ENCODE measurements around the gene SNED1. TPM values are rescaled to one million over a fixed set of nuclear protein-coding genes. Genes with fewer than 3 reads are reported as not detected.

The SNED1 gene
- total and polyA plus RNA-seq, 2 experiments from 2014 or later: 6.1 to 29.4 TPM

DNA sequence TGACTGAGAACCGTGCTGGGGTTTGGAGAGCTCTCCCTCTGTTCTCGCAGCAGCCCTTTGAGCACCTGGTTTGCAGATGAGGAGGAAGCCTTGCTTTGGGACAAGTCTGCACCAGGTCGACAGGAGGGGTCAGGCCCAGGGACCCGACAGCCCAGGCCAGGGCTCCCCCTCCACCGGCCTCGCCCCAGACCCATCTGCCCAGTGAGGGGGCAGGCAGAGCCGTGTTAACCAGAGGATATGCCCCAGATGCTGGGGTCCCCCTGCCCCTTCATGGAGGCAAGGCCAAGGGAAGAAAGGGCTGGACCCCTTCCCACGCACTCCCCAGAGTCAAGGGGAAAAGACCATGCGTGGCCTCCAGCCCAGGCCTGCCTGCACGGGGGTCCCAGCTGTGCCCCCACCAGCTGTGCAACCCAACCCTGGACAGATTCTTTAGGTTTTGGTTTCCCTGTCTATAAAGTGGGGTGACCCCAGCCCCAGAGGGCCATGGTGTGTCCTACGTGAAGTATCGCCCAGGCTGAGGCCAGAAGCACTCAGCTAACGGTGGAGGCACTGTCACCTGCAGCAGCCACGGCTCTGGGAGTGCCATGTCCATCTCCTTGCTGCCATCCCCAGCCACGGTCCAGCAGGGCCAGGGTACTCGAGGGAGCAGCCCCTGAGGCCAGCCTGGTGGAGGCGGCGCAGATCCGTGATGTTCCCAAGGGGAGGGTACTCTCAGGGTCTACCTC is 4.8 kb upstream of the SNED1 start:
- Histone ChIP-seq H3K9me2 (ENCODE audit: insufficient read depth) (no peaks in the 10 kb centered on the region), H3K9me3 (ENCODE audit: low read depth) (no peaks in the 10 kb centered on the region), H3K4me2 (ENCODE audit: unreplicated experiment) (no peak overlapping the region), H3K27me3 (replicated peaks; ENCODE audit: insufficient read depth) (no peaks in the 10 kb centered on the region), H3K4me3 (no peak overlapping the region), H4K20me1 (ENCODE audit: insufficient read depth) (no peaks in the 10 kb centered on the region), H3K79me2 (ENCODE audit: insufficient read depth) (no peaks in the 10 kb centered on the region), H3K4me1 (ENCODE audit: insufficient read depth) (peaks cover 7% of the 10 kb centered on the region), H3K36me3 (ENCODE audit: low read depth) (no peaks in the 10 kb centered on the region), H3K27ac (no peak overlapping the region), H2AFZ (no peak overlapping the region), H3K9ac (no peak overlapping the region), H3F3A (ENCODE audit: insufficient read depth) (peaks cover 5% of the 10 kb centered on the region; the same call in 1 of the 2 replicates)
- in situ Hi-C loops (cut with MboI): no loop called here
- 89 to 91% methylated on average over 19 of the region's 19 CpGs for WGBS, 2 experiments (ENCODE audit: low coverage in 1 of 2, low lambda C conversion rate in 2 of 2, missing lambda C conversion rate in 2 of 2)
- TF ChIP-seq EZH2 (IDR thresholded peaks at IDR 0.05; ENCODE audit: insufficient read depth, poor library complexity, severe bottlenecking) (no peak), EZH2phosphoT487 (IDR thresholded peaks at IDR 0.05; ENCODE audit: insufficient read depth, low read depth) (no peak)
- DNase-seq: no peak

DNA sequence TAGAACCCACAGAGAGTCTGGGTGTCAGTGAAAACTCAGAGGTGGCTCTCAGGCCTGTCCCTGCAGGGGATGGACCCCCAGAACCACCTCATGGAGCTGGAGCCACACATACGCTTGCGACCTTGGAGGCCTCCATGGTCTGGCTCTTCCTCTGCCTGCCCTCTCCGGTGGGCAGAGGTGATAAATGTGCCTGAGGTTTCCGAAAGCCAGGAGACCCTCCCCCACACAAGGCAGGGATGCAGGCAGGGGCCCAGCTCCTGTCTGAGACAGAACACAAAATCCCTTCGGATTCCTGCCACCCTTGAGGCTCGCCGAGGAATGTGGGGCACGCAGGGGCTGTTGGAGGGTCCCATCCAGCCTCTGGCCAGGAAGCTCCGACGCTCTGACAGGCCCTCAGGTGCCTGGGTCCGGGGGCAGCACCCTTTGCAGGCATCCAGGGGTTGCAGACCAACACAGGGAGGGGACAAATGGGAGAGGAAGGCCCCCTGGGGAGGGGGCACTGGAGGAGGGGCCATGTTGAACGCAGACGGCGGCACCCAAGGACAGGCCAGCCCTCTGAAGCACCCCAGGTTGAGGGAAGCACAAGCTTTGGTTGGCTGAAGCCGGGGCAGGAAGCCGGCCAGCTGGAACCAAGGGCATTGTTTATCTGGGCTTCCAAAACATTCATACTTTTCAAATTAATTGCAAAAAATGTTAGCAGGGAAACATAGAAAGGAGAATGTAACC is 4.1 kb upstream of the SNED1 start:
- Histone ChIP-seq H3K4me2 (ENCODE audit: unreplicated experiment) (no peak overlapping the region), H3F3A (ENCODE audit: insufficient read depth) (peaks cover 5% of the 10 kb centered on the region; the same call in 1 of the 2 replicates), H3K27me3 (replicated peaks; ENCODE audit: insufficient read depth) (no peaks in the 10 kb centered on the region), H3K9ac (no peak overlapping the region), H3K4me1 (ENCODE audit: insufficient read depth) (peaks cover 7% of the 10 kb centered on the region), H4K20me1 (ENCODE audit: insufficient read depth) (no peaks in the 10 kb centered on the region), H2AFZ (no peak overlapping the region), H3K36me3 (ENCODE audit: low read depth) (no peaks in the 10 kb centered on the region), H3K9me3 (ENCODE audit: low read depth) (no peaks in the 10 kb centered on the region), H3K4me3 (no peak overlapping the region), H3K79me2 (ENCODE audit: insufficient read depth) (peaks cover 2% of the 10 kb centered on the region), H3K9me2 (ENCODE audit: insufficient read depth) (no peaks in the 10 kb centered on the region), H3K27ac (no peak overlapping the region)
- no peak for TF ChIP-seq EZH2phosphoT487 (IDR thresholded peaks at IDR 0.05; ENCODE audit: insufficient read depth, low read depth)
- TF ChIP-seq EZH2 (IDR thresholded peaks at IDR 0.05; ENCODE audit: insufficient read depth, poor library complexity, severe bottlenecking): no peak
- in situ Hi-C loops (cut with MboI): no loop called here
- DNase-seq: no peak
- 64 to 66% methylated on average over 12 to 16 of the region's 16 CpGs for WGBS, 2 experiments (ENCODE audit: low coverage in 1 of 2, low lambda C conversion rate in 2 of 2, missing lambda C conversion rate in 2 of 2)

DNA sequence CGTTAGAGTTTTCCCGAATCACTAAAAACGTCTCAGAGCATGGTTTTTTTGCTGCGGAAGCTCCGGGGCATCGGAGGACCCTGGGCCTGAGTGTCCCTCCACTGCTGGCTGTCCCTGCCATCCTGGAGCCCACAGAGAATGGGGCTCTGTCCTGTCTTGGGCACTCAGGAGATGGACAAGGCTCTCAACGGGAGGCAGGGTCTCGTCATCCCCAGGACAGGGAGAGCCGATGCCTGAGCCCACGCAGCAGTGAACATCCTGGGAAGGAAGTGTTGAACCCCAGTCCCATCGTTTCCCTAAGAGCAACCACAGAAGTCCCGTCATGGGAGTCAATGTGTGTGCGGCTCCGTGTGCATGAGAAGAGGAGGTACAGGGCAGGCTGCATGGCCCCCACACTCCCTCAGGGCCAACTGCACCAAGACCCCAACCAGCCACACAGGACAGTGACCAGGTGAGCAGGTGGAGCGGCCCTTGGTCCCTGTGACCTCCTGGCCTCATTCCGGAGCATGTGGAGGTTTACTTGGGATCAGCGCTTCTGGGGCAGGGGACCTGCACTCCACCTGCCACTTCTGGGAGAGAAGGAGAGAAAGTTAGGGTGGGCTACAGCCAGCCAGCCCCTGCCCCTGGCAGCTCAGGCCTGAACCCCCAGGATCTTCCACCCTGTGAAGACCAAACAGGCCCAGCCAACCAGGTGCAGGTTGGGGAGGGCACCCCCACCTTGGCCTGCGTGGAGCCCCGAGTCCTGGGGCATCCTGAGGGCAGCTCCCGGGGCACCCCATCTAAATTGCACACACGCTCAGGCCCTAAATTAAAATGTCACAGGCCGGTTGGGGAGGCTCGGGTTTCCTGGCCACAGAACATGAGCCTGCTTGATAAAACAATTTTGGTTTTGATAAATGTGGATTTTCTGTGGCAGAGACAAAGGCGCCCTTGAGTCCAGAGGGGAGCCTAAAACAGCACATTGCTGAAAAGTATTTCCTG is 3.1 kb upstream of the SNED1 start:
- Histone ChIP-seq H3K36me3 (ENCODE audit: low read depth) (no peaks in the 10 kb centered on the region), H3K9me2 (ENCODE audit: insufficient read depth) (no peaks in the 10 kb centered on the region), H3K79me2 (ENCODE audit: insufficient read depth) (peaks cover 12% of the 10 kb centered on the region), H3K27me3 (replicated peaks; ENCODE audit: insufficient read depth) (no peaks in the 10 kb centered on the region), H3K4me1 (ENCODE audit: insufficient read depth) (peaks cover 9% of the 10 kb centered on the region), H3K9ac (no peak overlapping the region), H3F3A (ENCODE audit: insufficient read depth) (peaks cover 5% of the 10 kb centered on the region; the same call in 1 of the 2 replicates), H2AFZ (no peak overlapping the region), H3K9me3 (ENCODE audit: low read depth) (no peaks in the 10 kb centered on the region), H3K4me3 (no peak overlapping the region), H3K27ac (no peak overlapping the region), H3K4me2 (ENCODE audit: unreplicated experiment) (no peak overlapping the region), H4K20me1 (ENCODE audit: insufficient read depth) (no peaks in the 10 kb centered on the region)
- in situ Hi-C loops (cut with MboI): no loop called here
- 73 to 76% methylated on average over 24 of the region's 24 CpGs for WGBS, 2 experiments (ENCODE audit: low coverage in 1 of 2, low lambda C conversion rate in 2 of 2, missing lambda C conversion rate in 2 of 2)
- TF ChIP-seq EZH2phosphoT487 (IDR thresholded peaks at IDR 0.05; ENCODE audit: insufficient read depth, low read depth) (no peak), EZH2 (IDR thresholded peaks at IDR 0.05; ENCODE audit: insufficient read depth, poor library complexity, severe bottlenecking) (no peak)
- DNase-seq: no peak

All from GM23248 (cell line).